ENCODE results near the gene HAVCR1. TPM values are rescaled to one million over a fixed set of nuclear protein-coding genes. Genes with fewer than 3 reads are reported as not detected.

Gene HAVCR1
- total RNA-seq, 1 experiment from 2014 or later: not detected

DNA sequence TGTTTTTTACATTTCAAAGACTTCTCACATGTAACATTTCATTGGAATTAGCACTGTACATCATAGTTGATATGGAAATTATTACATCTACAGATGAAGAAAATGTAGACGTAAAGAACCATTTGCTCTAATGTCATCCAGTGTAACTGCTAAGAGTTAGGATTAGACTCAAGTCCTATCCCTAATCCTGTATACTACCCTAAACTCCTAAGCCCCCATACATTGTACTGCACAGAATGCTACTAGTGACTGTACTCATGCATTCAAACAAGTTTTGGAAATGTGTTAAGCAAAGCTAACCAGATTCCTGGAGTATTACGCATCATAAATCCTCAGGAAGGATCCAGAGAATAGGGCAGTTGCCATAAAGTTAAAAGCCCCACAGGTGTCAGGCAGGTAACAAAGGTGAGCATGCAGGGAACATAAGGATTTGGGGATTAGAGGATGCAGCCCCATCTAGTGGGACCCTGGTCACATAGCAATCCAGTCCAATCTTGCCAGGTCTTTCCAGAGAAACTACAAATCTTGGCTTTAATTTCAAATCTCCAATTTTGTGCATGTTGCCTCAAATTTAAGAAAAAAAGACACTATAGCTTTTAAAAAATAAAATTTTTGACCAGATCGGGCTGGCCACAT is 32.0 kb downstream of the HAVCR1 start:
- no peaks in the 10 kb centered on the region for H3K4me1 Mint-ChIP-seq (ENCODE audit: insufficient read depth, unreplicated experiment)
- DNase-seq (ENCODE audit: unreplicated experiment): peak; percentile 63
- H3K27me3 Mint-ChIP-seq (ENCODE audit: insufficient read depth, unreplicated experiment): peaks cover 47% of the 10 kb centered on the region
- no peak overlapping the region for H3K27ac Mint-ChIP-seq (ENCODE audit: low read depth, unreplicated experiment)
- TF ChIP-seq, protein P1, sequence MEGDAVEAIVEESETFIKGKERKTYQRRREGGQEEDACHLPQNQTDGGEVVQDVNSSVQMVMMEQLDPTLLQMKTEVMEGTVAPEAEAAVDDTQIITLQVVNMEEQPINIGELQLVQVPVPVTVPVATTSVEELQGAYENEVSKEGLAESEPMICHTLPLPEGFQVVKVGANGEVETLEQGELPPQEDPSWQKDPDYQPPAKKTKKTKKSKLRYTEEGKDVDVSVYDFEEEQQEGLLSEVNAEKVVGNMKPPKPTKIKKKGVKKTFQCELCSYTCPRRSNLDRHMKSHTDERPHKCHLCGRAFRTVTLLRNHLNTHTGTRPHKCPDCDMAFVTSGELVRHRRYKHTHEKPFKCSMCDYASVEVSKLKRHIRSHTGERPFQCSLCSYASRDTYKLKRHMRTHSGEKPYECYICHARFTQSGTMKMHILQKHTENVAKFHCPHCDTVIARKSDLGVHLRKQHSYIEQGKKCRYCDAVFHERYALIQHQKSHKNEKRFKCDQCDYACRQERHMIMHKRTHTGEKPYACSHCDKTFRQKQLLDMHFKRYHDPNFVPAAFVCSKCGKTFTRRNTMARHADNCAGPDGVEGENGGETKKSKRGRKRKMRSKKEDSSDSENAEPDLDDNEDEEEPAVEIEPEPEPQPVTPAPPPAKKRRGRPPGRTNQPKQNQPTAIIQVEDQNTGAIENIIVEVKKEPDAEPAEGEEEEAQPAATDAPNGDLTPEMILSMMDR (IDR thresholded peaks at IDR 0.05; ENCODE audit: unreplicated experiment): peak; percentile 67
- intact Hi-C loops (cut with micrococcal nuclease): loop anchor here (1.0 to 2.0 kb wide), 3 partner anchors 191 to 1410 kb away; no protein-coding TSS in a partner anchor
- ChIA-PET POLR2A (interaction anchor here (0.6 kb wide), 1 partner anchor 1090 kb away, joined by 3 read pairs; no protein-coding TSS in a partner anchor), CTCF (interaction anchor here (0.5 to 2.5 kb wide), 29 partner anchors 9 to 1938 kb away, joined by 3 to 17 read pairs (median 3); no protein-coding TSS in a partner anchor)
- BruUV-seq (replicated peaks): no TSS peak
- no peaks in the 10 kb centered on the region for H3K36me3 Mint-ChIP-seq (ENCODE audit: insufficient read depth, unreplicated experiment)
- no peaks in the 10 kb centered on the region for H3K9me3 Mint-ChIP-seq (ENCODE audit: unreplicated experiment)
- no peak overlapping the region for H3K4me3 Mint-ChIP-seq (ENCODE audit: unreplicated experiment)

DNA sequence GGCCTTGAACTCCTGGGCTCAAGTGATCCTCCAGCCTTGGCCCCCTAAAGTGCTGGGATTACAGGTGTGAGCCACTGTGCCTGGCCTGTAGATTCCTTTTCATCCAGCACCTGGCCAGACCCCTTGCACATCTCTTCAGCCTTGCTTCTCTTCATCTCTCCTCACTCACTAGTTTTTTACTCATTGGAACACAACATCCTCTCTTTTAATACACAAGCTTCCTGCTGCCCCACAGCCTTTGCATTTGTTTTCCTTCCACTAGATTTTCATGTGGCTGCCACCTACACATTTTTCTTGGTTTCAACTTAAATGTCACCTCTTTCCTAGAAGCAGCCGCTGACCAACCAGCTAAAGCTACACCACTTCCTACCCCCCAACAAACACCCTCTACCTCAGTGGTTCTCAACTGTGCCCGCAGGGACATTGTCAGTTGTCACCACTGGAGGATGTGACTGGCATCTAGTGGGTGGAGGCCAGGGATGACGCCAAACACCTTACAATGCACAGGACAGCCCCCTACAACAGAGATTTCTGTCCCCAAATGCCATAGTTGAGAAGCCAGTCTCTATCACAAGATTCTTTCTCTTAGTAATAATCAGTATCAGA is 33.7 kb downstream of the HAVCR1 start:
- no peaks in the 10 kb centered on the region for H3K4me1 Mint-ChIP-seq (ENCODE audit: insufficient read depth, unreplicated experiment)
- no peak overlapping the region for H3K27ac Mint-ChIP-seq (ENCODE audit: low read depth, unreplicated experiment)
- peaks cover 33% of the 10 kb centered on the region for H3K27me3 Mint-ChIP-seq (ENCODE audit: insufficient read depth, unreplicated experiment)
- no peaks in the 10 kb centered on the region for H3K36me3 Mint-ChIP-seq (ENCODE audit: insufficient read depth, unreplicated experiment)
- CTCF ChIA-PET: interaction anchor here (0.6 to 1.7 kb wide), 8 partner anchors 20 to 1474 kb away, joined by 3 to 6 read pairs (median 4); no protein-coding TSS in a partner anchor
- H3K4me3 Mint-ChIP-seq (ENCODE audit: unreplicated experiment): no peak overlapping the region
- DNase-seq (ENCODE audit: unreplicated experiment): no peak
- intact Hi-C loops (cut with micrococcal nuclease): no loop called here
- POLR2A ChIA-PET: no interaction called here
- no TSS peak for BruUV-seq (replicated peaks)
- TF ChIP-seq, protein P1 (IDR thresholded peaks at IDR 0.05; ENCODE audit: unreplicated experiment): no peak
- H3K9me3 Mint-ChIP-seq (ENCODE audit: unreplicated experiment): no peaks in the 10 kb centered on the region

DNA sequence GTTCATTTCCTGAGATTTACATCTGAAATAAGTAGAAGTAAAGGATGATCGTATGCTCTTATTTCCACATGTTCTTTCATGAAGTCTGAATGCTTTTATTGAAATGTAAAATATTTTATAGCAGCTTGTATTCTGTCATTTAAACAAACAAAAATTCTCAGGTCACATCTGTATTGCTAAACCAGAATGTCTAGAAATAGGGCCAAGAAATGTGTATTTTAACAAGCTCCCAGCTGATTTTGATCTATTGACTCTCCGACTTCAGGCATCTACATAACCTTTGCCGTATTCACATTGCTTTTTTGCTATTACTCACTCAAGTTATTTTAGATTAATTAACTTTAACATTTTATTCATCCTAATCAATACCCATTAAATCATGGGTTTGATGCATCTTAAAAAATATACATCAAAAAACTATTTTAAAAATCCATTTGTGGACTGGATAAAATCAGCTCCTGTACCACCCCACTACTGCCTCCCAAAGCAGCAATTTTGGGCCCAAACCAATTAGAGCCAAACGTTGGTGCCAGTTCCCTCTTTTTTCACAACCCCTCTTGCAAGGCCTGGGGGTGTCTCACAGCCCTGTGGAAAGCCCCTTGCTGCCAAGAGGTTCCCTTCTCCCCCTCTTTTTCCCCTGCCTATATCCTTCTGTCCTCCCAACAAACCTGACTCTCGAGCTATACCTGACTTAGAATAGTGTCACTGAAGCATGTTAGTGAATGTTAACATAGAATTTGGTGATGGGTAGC is 34.5 kb downstream of the HAVCR1 start:
- no peaks in the 10 kb centered on the region for H3K4me1 Mint-ChIP-seq (ENCODE audit: insufficient read depth, unreplicated experiment)
- no peak overlapping the region for H3K4me3 Mint-ChIP-seq (ENCODE audit: unreplicated experiment)
- CTCF ChIA-PET: interaction anchor here (0.6 to 0.7 kb wide), 2 partner anchors 294 to 1473 kb away, joined by 4 read pairs; no protein-coding TSS in a partner anchor
- POLR2A ChIA-PET: interaction anchor here (0.7 kb wide), 1 partner anchor 665 kb away, joined by 3 read pairs; no protein-coding TSS in a partner anchor
- H3K27ac Mint-ChIP-seq (ENCODE audit: low read depth, unreplicated experiment): no peak overlapping the region
- TF ChIP-seq, protein P1 (IDR thresholded peaks at IDR 0.05; ENCODE audit: unreplicated experiment): no peak
- no TSS peak for BruUV-seq (replicated peaks)
- H3K27me3 Mint-ChIP-seq (ENCODE audit: insufficient read depth, unreplicated experiment): peaks cover 25% of the 10 kb centered on the region
- no peaks in the 10 kb centered on the region for H3K9me3 Mint-ChIP-seq (ENCODE audit: unreplicated experiment)
- intact Hi-C loops (cut with micrococcal nuclease): no loop called here
- H3K36me3 Mint-ChIP-seq (ENCODE audit: insufficient read depth, unreplicated experiment): no peaks in the 10 kb centered on the region
- DNase-seq (ENCODE audit: unreplicated experiment): no peak

DNA sequence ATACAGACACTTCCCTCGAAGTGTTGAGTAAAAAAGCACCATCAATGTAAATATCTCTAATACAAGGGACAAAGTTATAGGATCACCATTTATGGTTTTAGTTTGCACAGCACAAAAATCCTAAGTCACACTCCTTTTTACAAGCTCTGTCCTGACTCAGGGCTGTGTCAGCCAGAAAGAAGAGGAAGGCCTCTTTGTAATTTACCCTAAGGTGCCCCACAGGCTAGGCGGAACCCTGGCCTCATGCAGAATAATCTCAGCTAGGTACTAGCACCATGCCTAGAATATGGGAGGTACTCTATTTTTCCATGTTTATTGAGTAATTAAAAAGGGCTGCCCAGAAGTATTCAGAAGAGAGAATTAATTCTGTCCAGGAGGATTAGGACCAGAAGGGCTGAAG is 36.9 kb downstream of the HAVCR1 start:
- no peak overlapping the region for H3K4me3 Mint-ChIP-seq (ENCODE audit: unreplicated experiment)
- no peaks in the 10 kb centered on the region for H3K36me3 Mint-ChIP-seq (ENCODE audit: insufficient read depth, unreplicated experiment)
- POLR2A ChIA-PET: no interaction called here
- peaks cover 16% of the 10 kb centered on the region for H3K27me3 Mint-ChIP-seq (ENCODE audit: insufficient read depth, unreplicated experiment)
- H3K9me3 Mint-ChIP-seq (ENCODE audit: unreplicated experiment): no peaks in the 10 kb centered on the region
- no peak overlapping the region for H3K27ac Mint-ChIP-seq (ENCODE audit: low read depth, unreplicated experiment)
- no peak for DNase-seq (ENCODE audit: unreplicated experiment)
- no peaks in the 10 kb centered on the region for H3K4me1 Mint-ChIP-seq (ENCODE audit: insufficient read depth, unreplicated experiment)
- CTCF ChIA-PET: interaction anchor here (0.6 to 1.0 kb wide), 2 partner anchors 55 to 1078 kb away, joined by 3 to 4 read pairs; no protein-coding TSS in a partner anchor
- BruUV-seq (replicated peaks): no TSS peak
- TF ChIP-seq, protein P1 (IDR thresholded peaks at IDR 0.05; ENCODE audit: unreplicated experiment): no peak
- intact Hi-C loops (cut with micrococcal nuclease): no loop called here
